Mononuclear cell (primary cell): ENCODE measurements around the gene GHRHR. TPM values are rescaled to one million over a fixed set of nuclear protein-coding genes. Genes with fewer than 3 reads are reported as not detected.

ENCODE experiments used
- H3K27me3 ChIP-seq: 2 replicates; pipeline ENCODE4 v1.6.0; 2011; ENCODE audit warnings: low read length, control low read depth; ENCODE audit not compliant: insufficient read depth
- H3K4me1 ChIP-seq: 2 replicates; pipeline ENCODE4 v1.5.1; 2011; ENCODE audit warnings: mild to moderate bottlenecking, low read length, control low read depth; ENCODE audit not compliant: insufficient read depth
- H3K4me3 ChIP-seq: 2 replicates; pipeline ENCODE4 v1.5.1; 2011; ENCODE audit warnings: mild to moderate bottlenecking, low read length, moderate library complexity
- H3K9me3 ChIP-seq: 2 replicates; pipeline ENCODE4 v1.5.1; 2011; ENCODE audit warnings: low read depth, mild to moderate bottlenecking, control low read depth, low read length
- total RNA-seq: library from RNA; depleted of rRNA; stranded (reverse); fragments of >200 nt; gene quantifications from one replicate; pipeline ENCODE4 v1.2.3, GENCODE V29; 2012

The GHRHR gene
- total RNA-seq, 1 donor = not detected

DNA sequence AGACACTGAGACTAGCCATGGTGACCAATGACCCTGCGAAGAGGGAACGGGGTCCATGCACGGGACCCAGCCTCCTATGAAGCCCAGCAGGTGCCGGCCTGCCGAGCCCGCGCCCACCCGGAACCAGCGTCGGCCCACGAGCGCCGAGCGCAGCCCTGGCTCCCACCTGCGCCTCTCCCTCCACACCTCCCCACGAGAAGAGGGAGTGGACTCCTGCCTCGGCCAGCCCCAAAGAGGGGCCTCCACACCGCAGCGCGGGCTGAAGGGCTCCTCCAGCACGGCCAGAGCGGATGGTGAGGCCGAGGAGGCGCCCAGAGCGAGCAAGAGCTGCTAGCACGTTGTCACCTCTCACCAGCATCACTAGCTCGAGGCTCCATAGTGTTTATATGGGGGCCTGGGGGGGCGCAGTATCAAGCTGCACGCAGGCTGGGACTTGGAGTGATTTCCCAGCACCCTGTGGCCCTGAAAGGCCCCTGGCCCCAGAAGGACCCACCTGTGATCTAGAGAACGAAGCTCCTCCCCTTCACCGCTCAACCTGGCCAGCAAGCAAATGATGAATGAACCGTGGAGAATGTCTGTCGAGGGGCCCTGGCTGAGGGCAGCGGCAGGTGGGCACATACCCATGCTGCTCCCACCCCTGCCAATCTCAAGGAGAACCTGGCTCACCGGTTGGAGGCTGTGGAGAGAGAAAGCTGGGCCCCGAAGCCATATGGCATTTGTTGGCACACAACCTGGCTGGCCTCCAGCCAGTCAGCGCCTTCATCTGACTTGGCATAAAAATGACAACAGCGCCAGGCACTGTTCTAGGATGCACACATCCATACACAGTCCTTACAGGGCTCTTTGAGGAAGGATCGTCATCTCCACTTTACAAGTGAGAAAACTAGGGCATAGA is 30.7 kb downstream of the GHRHR start:
- Histone ChIP-seq H3K27me3 (no peaks in the 10 kb centered on the region), H3K4me1 (no peaks in the 10 kb centered on the region), H3K9me3 (no peaks in the 10 kb centered on the region), H3K4me3 (no peak overlapping the region)

DNA sequence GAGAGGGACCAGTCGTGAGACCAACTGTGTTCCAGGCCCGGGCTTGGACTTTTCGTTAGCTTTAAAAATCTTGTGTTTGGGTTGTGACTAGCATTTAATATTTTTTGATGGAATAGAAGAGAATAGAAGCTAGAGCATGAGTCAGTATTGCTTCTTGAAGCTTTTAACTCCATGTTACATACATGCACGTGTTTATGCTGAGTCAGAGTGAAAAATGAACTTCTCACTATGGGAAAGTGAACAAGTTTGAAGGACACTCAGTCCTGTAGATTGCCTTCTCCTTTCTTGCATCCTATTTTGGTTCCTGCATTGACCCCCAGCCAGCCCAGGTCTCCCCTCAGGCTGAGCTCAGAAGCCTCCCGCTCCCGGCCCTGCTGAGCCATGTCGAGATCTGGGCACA is 31.8 kb downstream of the GHRHR start:
- Histone ChIP-seq H3K4me3 (no peak overlapping the region), H3K27me3 (no peaks in the 10 kb centered on the region), H3K9me3 (no peaks in the 10 kb centered on the region), H3K4me1 (peaks cover 8% of the 10 kb centered on the region)

DNA sequence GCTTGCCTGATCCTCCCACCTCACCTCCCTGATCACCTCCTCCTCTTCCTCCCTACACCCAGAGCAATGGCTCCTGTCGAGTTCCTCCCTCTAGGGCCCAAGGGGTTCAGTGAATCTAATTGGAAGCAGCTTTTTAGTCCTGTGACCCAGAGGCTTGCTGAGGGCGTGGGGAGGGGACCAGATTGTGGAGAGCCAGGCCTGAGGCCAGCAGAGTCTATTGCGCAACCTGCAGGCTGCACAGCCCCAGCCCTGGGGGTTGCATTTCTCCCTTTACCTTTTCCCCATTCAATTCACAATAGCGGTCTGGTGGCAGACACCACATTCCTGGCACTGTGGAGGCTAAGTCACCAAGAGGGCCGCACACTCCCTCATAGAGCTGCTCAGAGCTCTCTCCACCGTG is 32.5 kb downstream of the GHRHR start:
- Histone ChIP-seq H3K4me1 (peaks cover 8% of the 10 kb centered on the region), H3K27me3 (no peaks in the 10 kb centered on the region), H3K4me3 (no peak overlapping the region), H3K9me3 (no peaks in the 10 kb centered on the region)

DNA sequence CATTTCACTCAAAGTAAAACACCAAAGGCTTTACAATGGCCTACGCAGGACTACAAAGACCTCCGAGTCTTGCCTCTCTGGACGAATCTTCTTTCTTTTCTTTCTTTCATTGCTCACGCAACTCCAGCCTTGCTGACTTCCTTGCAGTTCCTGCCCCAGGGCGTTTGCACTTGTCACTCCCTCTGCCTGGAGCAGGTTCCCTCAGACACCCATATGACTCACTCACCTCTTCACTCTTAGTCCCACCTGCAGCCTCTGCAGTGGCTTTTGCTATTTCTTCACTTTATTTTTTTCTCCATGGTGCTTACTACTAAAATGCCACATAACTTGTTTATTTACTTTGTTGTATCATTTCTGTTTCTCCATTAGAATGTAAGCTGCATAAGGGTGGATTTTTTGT is 33.1 kb downstream of the GHRHR start:
- H3K4me1 ChIP-seq = peaks cover 8% of the 10 kb centered on the region
- H3K9me3 ChIP-seq = no peaks in the 10 kb centered on the region
- no peaks in the 10 kb centered on the region for H3K27me3 ChIP-seq
- H3K4me3 ChIP-seq = no peak overlapping the region

DNA sequence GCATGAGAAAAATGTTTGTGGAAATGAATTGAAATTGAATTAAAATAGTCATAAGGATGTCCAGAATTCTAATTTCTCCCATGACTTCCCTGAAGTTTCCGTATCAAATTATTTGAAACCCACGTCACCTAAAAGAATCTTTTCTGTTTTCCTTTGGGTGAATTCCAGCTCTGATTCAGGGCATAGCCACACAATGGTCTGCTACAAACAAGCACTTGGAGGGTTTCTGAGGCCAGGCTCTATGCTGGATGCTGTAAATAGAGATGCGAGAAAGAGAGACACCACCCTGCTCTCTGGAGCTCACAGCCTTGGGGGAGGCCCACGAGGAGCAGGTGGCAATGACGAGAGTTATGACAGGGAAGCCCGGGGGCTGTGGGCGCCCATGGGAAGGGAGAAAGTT is 33.6 kb downstream of the GHRHR start:
- Histone ChIP-seq H3K27me3 (no peaks in the 10 kb centered on the region), H3K4me3 (no peak overlapping the region), H3K4me1 (peaks cover 8% of the 10 kb centered on the region), H3K9me3 (no peaks in the 10 kb centered on the region)

DNA sequence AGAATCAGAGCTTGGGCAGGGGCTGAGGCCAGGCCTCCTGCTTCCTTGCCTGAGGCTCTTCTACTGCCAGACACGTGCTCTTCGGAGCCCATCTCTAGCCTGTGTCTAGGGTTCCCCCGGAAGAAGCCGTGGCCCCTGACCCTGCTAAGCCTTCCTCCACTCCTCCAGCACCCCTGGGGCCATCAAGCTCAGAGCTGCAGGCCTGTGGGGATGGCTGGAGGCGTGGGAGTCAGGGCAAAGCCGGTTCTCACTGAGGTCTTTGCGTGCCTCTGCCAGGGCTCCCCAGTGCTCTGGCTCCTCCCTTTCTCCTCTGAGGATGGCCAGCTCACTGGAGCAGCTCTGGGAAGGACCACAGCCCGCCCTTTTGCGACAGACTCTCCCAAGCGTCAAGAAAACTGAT is 34.4 kb downstream of the GHRHR start:
- no peaks in the 10 kb centered on the region for H3K27me3 ChIP-seq
- H3K4me1 ChIP-seq = peaks cover 8% of the 10 kb centered on the region

DNA sequence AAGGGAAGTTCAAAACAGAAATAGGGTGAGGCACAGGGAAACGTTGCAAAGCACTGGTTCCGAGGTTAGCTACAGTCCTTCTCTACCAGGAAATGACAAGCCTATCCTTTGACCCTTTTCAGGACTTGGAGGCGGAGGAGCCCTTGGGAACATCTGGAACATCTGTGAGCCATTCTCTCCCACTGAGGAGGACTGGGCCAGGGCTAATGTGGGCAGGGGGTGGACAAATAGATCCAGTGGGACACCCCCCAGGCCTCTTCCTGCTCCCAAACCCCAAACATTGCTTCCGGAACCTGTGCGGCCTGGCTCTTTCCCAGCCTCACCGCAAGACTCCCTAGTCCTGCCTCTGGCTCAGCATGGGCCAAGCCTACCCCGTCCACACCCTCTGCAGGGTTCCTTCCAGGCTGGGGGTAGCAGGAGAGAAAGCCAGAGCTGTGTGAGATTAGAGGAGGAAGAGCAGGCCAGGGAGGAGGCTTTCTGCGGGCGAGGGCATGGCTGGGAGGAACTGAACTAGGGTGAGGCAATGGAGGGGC is 36.5 kb downstream of the GHRHR start:
- H3K27me3 ChIP-seq = no peaks in the 10 kb centered on the region
- no peak overlapping the region for H3K4me3 ChIP-seq
- peaks cover 8% of the 10 kb centered on the region for H3K4me1 ChIP-seq
- H3K9me3 ChIP-seq = no peaks in the 10 kb centered on the region

More for the DNA sequence above, 34.4 kb downstream of the GHRHR start:
- Histone ChIP-seq H3K9me3 (no peaks in the 10 kb centered on the region), H3K4me3 (no peak overlapping the region)

DNA sequence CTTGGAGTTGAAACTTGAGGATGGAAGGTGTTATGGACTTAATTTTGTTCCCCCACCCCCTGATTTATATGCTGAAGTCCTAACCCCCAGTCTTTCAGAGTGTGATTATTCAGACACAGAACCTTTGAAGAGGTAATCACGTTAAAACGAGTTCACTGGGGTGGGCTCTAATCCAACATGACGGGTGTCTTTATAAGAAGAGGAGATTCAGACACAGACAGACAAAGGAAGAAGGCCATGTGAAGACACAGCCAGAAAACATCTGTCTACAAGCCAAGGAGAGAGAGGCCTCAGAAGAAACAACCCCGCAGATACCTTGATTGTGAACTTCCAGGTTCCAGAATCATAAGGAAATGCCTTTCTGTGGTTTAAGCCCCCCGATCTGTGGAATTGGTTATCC is 37.0 kb downstream of the GHRHR start:
- Histone ChIP-seq H3K4me3 (no peak overlapping the region), H3K9me3 (no peaks in the 10 kb centered on the region), H3K4me1 (peaks cover 8% of the 10 kb centered on the region), H3K27me3 (no peaks in the 10 kb centered on the region)

DNA sequence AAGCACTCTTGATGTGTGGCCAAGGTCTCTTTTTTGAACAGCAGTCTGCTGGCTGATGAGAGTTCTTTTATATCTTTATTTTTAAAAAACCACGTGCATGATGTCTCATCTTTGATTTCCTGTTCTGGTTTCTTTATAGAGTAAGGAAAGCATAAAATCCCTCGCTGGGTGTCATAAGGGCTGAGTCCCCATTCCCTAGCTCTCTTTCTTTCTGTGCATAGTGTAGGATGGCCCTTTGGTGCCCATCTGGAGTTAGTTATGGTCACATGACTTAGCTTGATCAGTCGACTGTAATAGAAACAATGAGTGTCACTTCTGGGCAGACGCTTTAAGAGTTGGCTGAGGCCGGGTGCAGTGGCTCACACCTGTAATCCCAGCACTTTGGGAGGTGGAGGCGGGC is 38.5 kb downstream of the GHRHR start:
- H3K4me1 ChIP-seq = peaks cover 8% of the 10 kb centered on the region
- H3K27me3 ChIP-seq = no peaks in the 10 kb centered on the region
- H3K4me3 ChIP-seq = no peak overlapping the region

DNA sequence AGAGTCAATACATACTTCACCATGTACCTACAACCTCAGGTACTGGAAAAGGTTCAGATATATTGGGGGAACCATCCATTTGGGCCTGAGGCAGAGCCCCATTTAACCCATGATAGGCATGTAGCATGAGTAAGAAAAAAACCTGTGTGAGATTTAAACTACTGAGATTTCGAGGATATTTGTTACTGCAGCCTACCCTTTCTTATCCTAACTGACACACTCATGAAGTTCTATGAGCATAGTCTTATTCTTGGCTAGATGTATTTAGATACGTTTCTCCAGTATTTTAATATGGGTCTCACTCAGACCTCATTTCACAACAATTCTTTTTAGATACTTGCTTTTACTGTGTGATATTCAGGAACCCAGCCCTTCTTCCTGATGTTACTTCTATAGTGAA is 39.3 kb downstream of the GHRHR start:
- H3K9me3 ChIP-seq = no peaks in the 10 kb centered on the region
- H3K4me1 ChIP-seq = peaks cover 8% of the 10 kb centered on the region
- no peak overlapping the region for H3K4me3 ChIP-seq
- H3K27me3 ChIP-seq = no peaks in the 10 kb centered on the region

More for the DNA sequence above, 38.5 kb downstream of the GHRHR start:
- H3K9me3 ChIP-seq = no peaks in the 10 kb centered on the region

DNA sequence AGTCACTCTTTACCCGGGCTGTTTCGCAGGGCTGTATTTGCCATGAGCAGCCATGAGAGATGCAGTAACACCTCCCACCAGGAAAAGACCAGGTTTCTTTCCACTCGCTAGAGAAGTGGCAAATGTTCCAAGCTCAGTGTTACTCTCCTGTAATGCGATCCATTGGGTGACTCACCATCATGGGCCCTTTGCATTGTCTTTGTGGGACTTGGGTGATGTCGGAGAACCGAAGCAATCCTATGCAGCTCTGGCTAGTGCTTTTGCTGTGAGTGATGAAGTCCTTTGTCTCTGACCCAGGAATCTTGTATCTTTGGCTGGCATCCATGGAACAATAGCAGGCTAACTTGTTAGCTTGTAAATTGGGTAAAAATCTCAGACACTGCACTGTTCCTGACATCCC is 40.0 kb downstream of the GHRHR start:
- no peak overlapping the region for H3K4me3 ChIP-seq
- no peaks in the 10 kb centered on the region for H3K27me3 ChIP-seq
- no peaks in the 10 kb centered on the region for H3K9me3 ChIP-seq

DNA sequence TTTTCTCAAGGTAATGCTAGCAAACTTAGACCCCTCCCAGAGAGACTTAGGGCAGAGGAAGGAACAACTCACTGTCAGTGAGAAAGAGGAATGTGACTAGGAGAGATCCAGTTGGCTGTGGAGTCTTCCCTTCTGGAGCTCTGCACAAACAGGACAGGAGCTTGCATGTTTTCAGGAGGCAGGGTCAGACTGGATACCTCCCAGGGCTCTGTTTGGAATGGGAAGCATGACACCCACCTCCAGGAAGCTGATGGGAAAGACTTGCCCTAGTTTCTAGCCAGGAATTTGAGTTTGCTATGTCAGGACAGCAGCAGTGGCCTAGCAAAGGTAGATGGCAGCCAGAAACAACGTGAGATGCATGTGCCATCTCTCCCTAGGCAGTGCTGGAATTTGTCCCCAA is 40.6 kb downstream of the GHRHR start:
- Histone ChIP-seq H3K9me3 (no peaks in the 10 kb centered on the region), H3K4me1 (peaks cover 8% of the 10 kb centered on the region)

More for the DNA sequence above, 40.0 kb downstream of the GHRHR start:
- H3K4me1 ChIP-seq = peaks cover 8% of the 10 kb centered on the region

DNA sequence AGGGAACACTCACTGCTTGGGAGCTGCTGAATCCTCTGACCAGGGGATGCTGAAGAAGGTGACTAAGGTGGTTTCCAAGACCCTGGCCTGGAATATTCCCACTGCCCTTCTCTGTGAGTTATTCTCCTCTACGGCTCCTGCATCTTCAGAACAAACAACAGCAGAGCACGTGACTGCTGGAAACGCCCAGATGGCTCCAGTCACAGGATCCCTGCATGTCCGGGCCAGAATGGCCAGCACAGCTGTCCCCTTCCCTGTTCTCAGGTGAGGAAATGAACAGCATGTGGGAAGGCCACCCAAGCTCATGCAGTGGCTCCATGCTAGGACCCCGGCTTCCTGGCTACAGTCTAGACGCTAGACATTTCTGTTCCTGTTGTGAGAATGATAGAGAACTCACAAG is 43.1 kb downstream of the GHRHR start:
- Histone ChIP-seq H3K4me3 (no peak overlapping the region), H3K9me3 (no peaks in the 10 kb centered on the region), H3K4me1 (no peaks in the 10 kb centered on the region), H3K27me3 (no peaks in the 10 kb centered on the region)

More for the DNA sequence above, 40.6 kb downstream of the GHRHR start:
- Histone ChIP-seq H3K27me3 (no peaks in the 10 kb centered on the region), H3K4me3 (no peak overlapping the region)

DNA sequence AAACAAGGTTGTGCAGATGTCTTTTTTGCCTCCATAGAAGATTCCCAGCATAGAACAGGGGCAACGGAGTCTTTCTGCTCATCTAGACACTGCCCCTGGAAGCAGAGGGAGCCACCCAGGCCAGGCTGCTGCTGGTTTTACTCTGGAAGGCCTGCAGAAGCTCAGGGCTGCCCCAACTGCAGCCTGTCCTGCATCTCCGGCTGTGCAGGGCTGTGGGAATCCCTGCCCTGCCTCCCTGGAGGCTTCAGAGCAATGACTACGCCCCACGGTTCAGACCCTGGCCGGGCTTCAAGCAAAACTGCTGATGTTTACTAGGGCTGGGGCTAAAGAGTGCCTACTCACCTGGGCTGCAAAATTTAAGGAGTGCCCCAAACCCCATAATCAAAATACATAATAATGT is 43.9 kb downstream of the GHRHR start:
- Histone ChIP-seq H3K27me3 (no peaks in the 10 kb centered on the region), H3K4me3 (no peak overlapping the region), H3K4me1 (no peaks in the 10 kb centered on the region), H3K9me3 (no peaks in the 10 kb centered on the region)

DNA sequence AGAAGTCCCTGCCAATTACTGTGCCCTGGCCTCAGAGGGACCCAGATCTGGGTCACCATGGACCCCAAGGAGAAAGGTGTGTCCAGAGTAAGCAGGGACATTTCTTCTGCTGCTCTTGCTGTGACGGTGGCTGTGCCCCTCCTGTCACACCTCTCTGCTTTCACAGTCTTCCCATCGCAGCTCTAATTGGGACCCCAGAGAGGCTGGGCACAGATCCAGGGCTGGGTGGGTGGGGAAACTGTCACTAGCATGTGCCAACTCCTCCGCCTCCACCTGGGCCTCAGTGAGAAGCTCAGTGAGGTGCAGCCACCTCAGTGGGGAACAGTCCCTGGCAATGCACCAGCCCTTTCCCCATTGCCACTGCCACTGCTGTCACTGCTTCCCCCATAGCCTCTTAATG is 51.1 kb downstream of the GHRHR start:
- no peaks in the 10 kb centered on the region for H3K9me3 ChIP-seq
- H3K4me3 ChIP-seq = no peak overlapping the region
- no peaks in the 10 kb centered on the region for H3K27me3 ChIP-seq
- no peaks in the 10 kb centered on the region for H3K4me1 ChIP-seq
